WTC11 (cell line): ENCODE data around the gene SLC2A11.

Experiments
- RORB ChIP-seq: fragments of 250-450 bp; sonication (Bioruptor Pico); IDR thresholded peaks from 2 replicates; pipeline ENCODE4 v1.9.0; 2021; ENCODE audit warnings: mild to moderate bottlenecking
- TF ChIP-seq, protein P1 (sequence below): fragments of 200-600 bp; IDR thresholded peaks from 2 replicates; pipeline ENCODE4 v1.8.0; 2022; ENCODE audit warnings: antibody characterized with exemption

DNA sequence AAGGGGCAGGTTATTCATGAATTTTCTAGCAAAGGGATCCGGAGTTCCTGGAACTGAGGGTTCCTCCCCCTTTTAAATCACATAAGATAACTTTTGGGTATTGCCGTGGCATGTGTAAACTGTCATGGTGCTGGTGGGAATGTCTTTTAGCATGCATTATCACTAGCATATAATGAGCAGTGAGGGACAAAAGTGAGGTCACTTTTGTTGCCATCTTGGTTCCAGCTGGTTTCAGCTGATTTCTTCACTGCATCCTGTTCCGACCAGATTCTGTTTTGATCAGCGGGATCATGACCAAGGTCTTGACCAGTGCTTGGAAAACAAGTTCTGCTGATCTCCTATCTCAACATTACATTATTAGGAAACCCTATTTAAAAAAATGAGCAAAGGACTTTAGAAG is 43.9 kb downstream of the SLC2A11 start:
- TF ChIP-seq, protein P1, sequence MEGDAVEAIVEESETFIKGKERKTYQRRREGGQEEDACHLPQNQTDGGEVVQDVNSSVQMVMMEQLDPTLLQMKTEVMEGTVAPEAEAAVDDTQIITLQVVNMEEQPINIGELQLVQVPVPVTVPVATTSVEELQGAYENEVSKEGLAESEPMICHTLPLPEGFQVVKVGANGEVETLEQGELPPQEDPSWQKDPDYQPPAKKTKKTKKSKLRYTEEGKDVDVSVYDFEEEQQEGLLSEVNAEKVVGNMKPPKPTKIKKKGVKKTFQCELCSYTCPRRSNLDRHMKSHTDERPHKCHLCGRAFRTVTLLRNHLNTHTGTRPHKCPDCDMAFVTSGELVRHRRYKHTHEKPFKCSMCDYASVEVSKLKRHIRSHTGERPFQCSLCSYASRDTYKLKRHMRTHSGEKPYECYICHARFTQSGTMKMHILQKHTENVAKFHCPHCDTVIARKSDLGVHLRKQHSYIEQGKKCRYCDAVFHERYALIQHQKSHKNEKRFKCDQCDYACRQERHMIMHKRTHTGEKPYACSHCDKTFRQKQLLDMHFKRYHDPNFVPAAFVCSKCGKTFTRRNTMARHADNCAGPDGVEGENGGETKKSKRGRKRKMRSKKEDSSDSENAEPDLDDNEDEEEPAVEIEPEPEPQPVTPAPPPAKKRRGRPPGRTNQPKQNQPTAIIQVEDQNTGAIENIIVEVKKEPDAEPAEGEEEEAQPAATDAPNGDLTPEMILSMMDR, result no peak
- no peak for TF ChIP-seq RORB
